Muscle of arm (tissue), 12 donors: Measurements from ENCODE around the gene DENND1A. TPM values are rescaled to one million over a fixed set of nuclear protein-coding genes. Genes with fewer than 3 reads are reported as not detected.

Experiments used
- DNase-seq: peaks from one replicate; pipeline ENCODE4 v3.0.0-alpha.2; 2013
- polyA plus RNA-seq, 12 donors: library from polyadenylated mRNA; unstranded; fragments of 120-200 nt; gene quantifications; one replicate each; pipeline ENCODE4 v1.2.1, GENCODE V29; 2013; ENCODE audit not compliant: insufficient read length in 12 of 12

Gene DENND1A
- polyA plus RNA-seq, 12 donors, result 12.7 to 19.4 (median 13.7) TPM; not detected in 1

DNA sequence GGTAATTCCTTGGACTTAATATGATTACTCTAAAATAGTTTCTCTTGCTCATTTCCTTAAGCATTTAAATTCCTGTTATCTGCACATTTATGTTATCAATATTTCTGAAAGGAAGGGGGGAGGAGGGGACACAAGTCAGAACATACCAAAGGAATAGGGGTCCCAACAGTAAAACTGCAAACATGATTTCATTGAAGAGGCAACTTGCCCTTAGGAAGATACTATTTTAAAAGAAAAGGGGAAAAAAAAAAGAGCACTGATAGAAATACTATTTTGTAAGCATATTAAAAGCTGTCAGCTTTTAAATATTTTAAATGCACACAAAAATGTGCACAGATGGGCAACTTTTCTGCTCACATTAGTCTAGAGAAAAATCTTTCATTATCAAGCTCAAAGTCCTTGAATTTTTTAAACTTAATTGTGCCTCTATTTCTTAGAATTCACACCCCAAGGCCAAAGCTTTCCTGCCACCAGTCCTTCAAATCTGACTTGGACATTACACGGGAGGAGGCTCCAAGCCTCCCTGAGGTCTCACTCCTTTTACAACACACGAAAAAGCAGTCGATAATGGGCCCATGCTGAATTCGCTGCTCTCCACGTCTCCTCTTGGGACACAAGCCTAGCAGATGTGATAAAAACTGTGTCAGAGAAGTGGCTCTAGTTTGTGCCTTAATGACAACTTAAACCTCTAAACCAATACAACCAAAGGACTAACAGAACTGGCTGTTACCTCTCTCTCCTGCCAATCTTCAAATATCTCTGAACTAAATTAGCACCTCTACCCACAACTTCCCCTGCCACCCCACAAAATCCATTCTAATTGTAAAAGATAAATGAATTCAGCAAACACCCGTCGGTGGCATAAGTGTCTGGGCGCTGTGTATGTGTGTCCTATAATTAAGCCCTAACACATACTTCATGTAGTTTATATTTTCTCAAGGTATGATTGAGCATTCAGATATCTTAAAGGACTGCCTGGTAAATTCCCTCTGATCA, 154.3 kb downstream of the DENND1A start:
- DNase-seq, result no peak

DNA sequence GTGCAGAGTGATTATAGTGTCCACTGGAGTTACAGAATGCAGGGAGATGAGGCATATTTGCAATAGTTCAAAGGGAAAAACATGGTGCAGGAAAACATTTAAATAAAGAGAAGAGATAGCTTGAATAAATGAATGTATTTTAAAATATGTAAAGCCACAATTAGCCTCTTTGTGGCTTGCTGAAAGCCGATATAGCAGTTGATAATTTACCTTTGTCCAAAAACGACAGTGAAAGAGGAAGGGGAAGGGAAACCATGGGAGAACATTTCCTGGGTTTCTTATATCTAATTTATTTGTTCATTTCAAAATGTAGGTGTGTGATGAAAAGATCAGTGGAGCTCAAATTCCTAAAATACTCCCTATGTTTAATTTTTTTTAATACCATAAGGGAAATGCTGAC, 156.1 kb downstream of the DENND1A start:
- DNase-seq, result no peak

DNA sequence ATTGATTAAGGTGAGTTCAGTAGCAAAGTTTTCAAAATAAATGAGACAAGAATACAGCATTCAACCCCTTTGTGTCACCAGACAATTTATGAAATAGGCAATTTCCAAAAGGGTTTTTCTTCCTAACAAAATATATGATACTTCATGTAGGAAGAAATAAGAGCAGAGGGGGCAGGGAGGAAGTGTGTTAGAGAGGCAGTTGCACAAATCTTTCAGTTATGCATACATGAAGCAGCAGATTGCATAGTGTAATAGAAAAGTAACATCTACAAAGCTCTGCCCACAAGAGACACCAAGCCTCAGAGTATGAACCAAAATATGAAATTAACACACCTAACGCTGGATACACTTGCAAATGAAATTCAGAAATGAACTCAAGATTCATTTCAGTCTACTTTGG, 157.0 kb downstream of the DENND1A start:
- no peak for DNase-seq

GRCh38 chr9:123772374-123772773, 157.6 kb downstream of the DENND1A start:
- DNase-seq, result no peak

- DNase-seq, result no peak
These were observed 158.2 kb downstream of the DENND1A start for GRCh38 chr9:123771690-123772089.

- DNase-seq, result no peak
These were observed 160.2 kb downstream of the DENND1A start for GRCh38 chr9:123769719-123770118.

DNA sequence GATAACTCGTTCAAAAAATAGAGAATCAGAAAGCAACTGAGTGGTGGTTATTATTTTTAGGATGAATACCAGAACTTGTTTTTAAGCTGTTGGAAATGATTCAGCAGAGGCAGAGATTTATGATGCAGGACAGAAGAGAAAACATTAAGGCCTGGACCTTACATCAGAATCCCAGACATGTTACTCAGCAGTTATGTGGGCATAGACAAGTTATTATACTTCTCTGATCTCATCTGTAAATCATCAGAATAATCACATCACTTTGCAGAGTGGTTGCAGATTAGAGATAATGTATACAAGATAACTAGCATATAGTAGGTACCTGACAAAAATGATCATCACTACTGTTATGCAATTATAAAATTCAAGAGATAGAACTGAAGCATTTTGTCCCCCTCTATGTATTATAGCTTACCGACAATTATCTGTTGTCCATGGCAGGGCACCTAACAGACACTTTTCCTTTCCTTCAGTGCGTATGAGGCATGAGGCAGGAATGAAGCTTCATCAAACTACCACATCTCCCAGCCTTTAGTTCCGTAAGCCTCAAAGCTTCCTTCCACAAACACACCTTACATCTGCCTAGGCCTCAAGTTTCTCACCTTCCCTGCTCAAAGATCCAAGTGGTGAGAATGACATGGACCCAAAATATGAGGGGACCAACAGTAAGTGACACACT, 165.9 kb downstream of the DENND1A start:
- no peak for DNase-seq

GRCh38 chr9:123761905-123762605, 167.9 kb downstream of the DENND1A start:
- DNase-seq, result no peak

DNA sequence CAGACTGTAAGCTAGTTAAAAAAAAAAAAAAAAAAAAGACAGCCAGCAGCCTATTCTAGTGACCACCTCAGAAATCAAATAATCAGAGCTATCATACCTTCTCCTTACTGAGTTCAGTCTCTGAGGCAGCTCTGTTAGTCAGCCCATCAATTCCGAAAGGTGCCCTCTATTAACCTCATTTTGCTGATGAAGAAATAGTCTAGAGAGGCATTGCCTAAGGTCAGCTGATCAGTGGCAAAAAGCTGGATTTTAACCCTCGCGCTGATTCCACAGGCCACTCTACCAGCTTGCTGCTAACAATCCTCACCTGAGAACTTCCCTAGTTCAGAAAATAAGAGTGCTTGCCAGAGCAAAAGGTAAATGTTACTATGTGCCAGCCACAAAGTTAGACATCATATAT, 172.0 kb downstream of the DENND1A start:
- DNase-seq, result no peak

DNA sequence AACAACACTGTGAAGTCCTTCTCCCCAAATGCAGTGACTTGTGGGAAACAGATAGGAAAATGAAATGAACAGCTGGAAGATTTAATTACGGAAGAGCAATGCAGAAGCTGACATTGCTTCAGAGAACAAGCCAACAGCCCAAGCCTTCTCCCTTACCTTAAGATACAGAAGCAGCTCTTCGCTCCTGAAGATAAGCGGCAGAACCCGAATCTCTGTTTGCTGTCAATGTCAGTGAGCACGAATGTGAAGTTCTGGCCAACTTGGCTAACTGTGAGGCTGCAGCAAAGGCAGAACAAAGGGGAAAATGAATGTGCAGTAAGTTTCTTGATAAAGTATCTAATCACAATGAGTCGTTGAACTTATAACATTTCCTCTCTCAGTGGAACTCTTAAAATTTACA, 172.4 kb downstream of the DENND1A start:
- no peak for DNase-seq

- DNase-seq, result no peak
These were observed 173.3 kb downstream of the DENND1A start for GRCh38 chr9:123756484-123757106.

- DNase-seq, result no peak
These were observed 176.2 kb downstream of the DENND1A start for GRCh38 chr9:123753669-123754258.

DNA sequence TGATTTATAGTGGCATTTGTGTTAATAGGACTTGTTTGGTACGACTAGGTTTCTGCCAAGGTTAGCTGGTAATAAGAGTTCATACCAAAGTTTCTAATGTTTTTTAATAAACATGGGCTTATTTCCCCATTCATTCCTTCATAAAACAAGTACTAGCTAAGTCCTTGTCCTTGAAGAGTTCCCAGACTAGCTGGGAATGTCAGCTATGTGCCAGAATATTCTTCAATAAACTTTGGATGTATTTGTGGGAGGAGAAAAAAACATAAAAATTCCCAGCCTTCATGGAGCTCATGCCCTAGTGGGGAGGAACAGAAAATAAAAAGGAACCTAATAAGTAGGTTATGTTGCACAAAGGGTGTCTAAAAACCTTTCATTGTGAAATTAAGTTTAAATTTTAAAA, 176.9 kb downstream of the DENND1A start:
- DNase-seq, result no peak

- DNase-seq, result no peak
These were observed 180.2 kb downstream of the DENND1A start for GRCh38 chr9:123749580-123750202.

GRCh38 chr9:123746765-123747164, 183.2 kb downstream of the DENND1A start:
- DNase-seq, result no peak

- DNase-seq, result no peak
These were observed 184.0 kb downstream of the DENND1A start for GRCh38 chr9:123745933-123746332.

DNA sequence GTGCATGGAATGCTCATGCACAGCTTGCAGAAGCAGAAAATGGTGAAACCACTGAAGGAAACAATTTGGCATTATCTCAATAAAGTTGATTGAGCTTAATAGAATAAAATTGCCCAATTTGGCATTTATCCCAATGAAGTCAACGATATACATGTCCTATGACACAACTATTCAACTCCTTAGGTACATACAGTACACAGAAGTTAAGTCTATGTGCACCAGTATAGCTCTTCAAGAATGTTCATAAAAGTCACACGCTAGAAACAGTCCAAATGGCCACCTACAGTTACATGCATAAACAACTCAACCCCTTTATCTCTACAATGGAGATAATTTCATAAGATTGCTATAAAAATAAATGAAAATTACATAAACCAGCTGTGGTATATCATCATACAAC, 184.5 kb downstream of the DENND1A start:
- no peak for DNase-seq

DNA sequence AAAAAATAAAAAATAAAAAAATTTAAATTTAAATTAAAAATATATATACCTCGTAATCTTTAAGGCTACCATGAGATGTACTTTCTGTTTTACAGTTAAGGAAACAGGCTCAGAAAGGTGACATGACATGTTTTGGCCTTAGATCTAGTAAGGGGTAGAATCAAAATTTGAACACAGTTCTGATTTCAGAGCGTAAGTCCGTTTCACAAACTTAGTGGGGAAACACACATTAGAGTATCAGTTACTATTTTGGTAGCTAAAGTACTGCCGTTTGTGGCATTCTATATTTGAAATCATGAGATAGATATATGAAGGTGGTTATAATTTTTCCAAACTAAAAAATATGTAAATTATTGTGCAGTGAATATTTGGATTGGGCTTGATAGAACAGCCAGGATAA, 186.2 kb downstream of the DENND1A start:
- DNase-seq, result no peak

DNA sequence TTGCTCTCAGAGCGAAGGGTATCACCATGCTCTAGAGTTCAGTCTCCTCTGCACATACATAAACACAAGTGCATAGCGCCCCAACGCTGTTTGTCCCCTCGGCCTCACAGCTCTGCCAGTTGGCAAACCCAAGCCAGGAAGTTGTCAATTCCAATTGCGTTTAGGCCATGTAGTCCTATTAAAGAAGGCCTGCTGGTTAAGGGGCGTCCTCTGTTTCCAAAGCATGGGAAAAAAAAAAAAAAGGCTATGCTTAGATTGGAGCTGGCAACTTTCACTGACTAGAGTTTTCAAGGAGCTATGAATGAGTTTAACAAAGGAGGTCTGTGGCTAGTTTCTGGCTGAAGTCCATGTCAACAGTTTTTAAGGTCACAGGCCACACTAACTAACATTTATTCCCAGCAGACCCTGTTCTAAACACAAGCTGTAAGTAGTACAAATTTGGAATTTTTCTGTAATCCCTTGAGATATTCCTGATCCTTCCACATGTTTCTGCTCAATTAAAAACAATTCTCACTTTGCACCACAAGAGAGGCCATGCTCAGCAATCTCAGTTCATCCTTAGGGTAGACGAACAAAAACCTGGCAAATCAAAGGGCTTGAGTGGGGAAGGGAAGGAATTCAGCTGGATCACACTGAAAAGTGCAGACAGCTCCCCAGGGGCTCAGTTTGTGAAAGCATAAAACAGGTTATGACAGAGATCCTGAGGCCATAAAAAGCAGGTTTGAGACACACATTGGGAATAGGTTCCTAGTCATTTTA, 187.7 kb downstream of the DENND1A start:
- peak; percentile 31 for DNase-seq

GRCh38 chr9:123741214-123741613, 188.7 kb downstream of the DENND1A start:
- no peak for DNase-seq
